Gastroesophageal sphincter (tissue), 4 donors: Measurements from ENCODE around the gene ERCC6L2. TPM values are rescaled to one million over a fixed set of nuclear protein-coding genes. Genes with fewer than 3 reads are reported as not detected.

Experiments
- ATAC-seq: fragments of 150-250 bp; one replicate; pipeline ENCODE4 v1.9.1; 2016; ENCODE audit warnings: mild to moderate bottlenecking, moderate library complexity
- H3K27ac ChIP-seq, 4 donors: fragments of 200-600 bp; sonication (generic) in 3 of 4; 1 replicate in 3 of 4; 2 replicates in 1 of 4; pipeline ENCODE4 v1.5.1; 2016 to 2019
- H3K27me3 ChIP-seq: fragments of 200-600 bp; sonication (generic); one replicate; pipeline ENCODE4 v1.5.1; 2019
- H3K36me3 ChIP-seq, 2 donors: fragments of 200-600 bp; sonication (generic); one replicate each; pipeline ENCODE4 v1.5.1; 2019; ENCODE audit warnings: control low read depth in 1 of 2
- H3K4me1 ChIP-seq, 3 donors: fragments of 200-600 bp; sonication (generic); 1 replicate in 2 of 3; 2 replicates in 1 of 3; pipeline ENCODE4 v1.5.1; 2016 to 2019; ENCODE audit warnings: control low read depth in 2 of 3
- H3K4me3 ChIP-seq, 2 donors: fragments of 200-600 bp; sonication (generic); one replicate each; pipeline ENCODE4 v1.5.1; 2019; ENCODE audit warnings: mild to moderate bottlenecking in 1 of 2, moderate library complexity in 1 of 2
- H3K9me3 ChIP-seq, 3 donors: fragments of 200-600 bp; sonication (generic); one replicate each; pipeline ENCODE4 v1.5.1; 2017 to 2019; ENCODE audit warnings: control low read depth in 2 of 3
- EP300 ChIP-seq: sonication (generic); formaldehyde crosslinking; IDR thresholded peaks from one replicate; pipeline ENCODE4 v1.6.1; 2017; ENCODE audit warnings: antibody characterized with exemption, mild to moderate bottlenecking
- POLR2A ChIP-seq, 2 donors: fragments of 450-650 bp; IDR thresholded peaks; one replicate each; pipeline ENCODE4 v1.6.1; 2017; ENCODE audit warnings: antibody characterized with exemption in 2 of 2, mild to moderate bottlenecking in 2 of 2, moderate library complexity in 1 of 2
- POLR2AphosphoS5 ChIP-seq: sonication (generic); formaldehyde crosslinking; IDR thresholded peaks from one replicate; pipeline ENCODE4 v1.6.1; 2017; ENCODE audit warnings: antibody characterized with exemption
- WGBS, 2 donors: methylation state at CpG; one replicate each; pipeline ENCODE4 v1.1.5; 2018; ENCODE audit warnings: low coverage in 1 of 2; 5-methylcytosine and 5-hydroxymethylcytosine counted together
- total RNA-seq, 4 donors: library from RNA; depleted of rRNA; stranded (reverse); fragments of >200 nt; gene quantifications; one replicate each; pipeline ENCODE4 v1.1.0, GENCODE V29; 2016
- TF ChIP-seq, protein P1 (sequence below), 4 experiments: fragments of 200-600 bp in 2 of 4; fragments of 450-650 bp in 2 of 4; sonication (generic) in 1 of 4; IDR thresholded peaks; one replicate each; pipeline ENCODE4 v1.5.1; 2017 to 2019; ENCODE audit warnings: antibody characterized with exemption in 4 of 4, mild to moderate bottlenecking in 2 of 4, moderate library complexity in 2 of 4

Gene ERCC6L2
- total RNA-seq, 4 donors from 2014 or later: 70.0 to 137 (median 113) TPM

DNA sequence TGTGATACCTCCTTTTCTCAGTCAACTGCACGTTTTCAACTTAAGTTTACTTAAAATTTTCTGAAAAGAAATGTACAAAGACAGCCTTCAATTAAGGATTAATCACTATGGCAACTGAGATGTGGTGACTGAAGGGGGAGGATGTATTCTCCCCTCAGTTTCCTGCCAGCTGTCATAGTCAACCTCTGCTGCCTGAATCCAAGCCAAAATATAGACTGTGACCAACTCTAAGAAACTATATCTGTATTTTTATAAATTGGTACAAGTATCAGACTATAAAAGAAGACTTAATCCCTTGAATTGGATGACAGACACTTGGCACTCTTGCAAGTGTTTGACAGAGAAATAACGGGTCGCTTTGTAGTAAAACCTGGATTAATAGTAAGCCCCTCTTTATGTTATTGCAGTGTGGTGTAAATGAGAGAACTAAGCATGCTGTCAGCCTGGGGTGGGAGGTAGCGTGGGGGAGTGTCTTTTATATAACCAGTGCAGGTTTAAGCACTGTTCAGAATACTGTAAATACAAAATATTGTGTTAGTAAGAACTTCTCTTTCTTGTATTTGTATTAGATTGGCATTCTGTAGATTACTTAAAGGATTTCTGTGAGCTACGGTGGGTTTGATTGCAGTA, 106.4 kb downstream of the ERCC6L2 start:
- no peak overlapping the region for H3K27ac ChIP-seq
- no peak overlapping the region for H3K4me3 ChIP-seq
- ATAC-seq: no peak
- no peaks in the 10 kb centered on the region for H3K27me3 ChIP-seq
- no peaks in the 10 kb centered on the region for H3K9me3 ChIP-seq
- 46 to 49% methylated on average over 5 of the region's 5 CpGs for WGBS, 2 donors
- peaks cover 0 to 4% (median 0%) of the 10 kb centered on the region in 3 donors for H3K4me1 ChIP-seq
- no peak for TF ChIP-seq EP300
- no peak for TF ChIP-seq POLR2A (IDR thresholded peaks at IDR 0.05)
- no peak for TF ChIP-seq POLR2AphosphoS5
- TF ChIP-seq, protein P1, sequence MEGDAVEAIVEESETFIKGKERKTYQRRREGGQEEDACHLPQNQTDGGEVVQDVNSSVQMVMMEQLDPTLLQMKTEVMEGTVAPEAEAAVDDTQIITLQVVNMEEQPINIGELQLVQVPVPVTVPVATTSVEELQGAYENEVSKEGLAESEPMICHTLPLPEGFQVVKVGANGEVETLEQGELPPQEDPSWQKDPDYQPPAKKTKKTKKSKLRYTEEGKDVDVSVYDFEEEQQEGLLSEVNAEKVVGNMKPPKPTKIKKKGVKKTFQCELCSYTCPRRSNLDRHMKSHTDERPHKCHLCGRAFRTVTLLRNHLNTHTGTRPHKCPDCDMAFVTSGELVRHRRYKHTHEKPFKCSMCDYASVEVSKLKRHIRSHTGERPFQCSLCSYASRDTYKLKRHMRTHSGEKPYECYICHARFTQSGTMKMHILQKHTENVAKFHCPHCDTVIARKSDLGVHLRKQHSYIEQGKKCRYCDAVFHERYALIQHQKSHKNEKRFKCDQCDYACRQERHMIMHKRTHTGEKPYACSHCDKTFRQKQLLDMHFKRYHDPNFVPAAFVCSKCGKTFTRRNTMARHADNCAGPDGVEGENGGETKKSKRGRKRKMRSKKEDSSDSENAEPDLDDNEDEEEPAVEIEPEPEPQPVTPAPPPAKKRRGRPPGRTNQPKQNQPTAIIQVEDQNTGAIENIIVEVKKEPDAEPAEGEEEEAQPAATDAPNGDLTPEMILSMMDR (IDR thresholded peaks at IDR 0.05): no peak
- peaks cover 0 to 48% of the 10 kb centered on the region in 2 donors for H3K36me3 ChIP-seq

DNA sequence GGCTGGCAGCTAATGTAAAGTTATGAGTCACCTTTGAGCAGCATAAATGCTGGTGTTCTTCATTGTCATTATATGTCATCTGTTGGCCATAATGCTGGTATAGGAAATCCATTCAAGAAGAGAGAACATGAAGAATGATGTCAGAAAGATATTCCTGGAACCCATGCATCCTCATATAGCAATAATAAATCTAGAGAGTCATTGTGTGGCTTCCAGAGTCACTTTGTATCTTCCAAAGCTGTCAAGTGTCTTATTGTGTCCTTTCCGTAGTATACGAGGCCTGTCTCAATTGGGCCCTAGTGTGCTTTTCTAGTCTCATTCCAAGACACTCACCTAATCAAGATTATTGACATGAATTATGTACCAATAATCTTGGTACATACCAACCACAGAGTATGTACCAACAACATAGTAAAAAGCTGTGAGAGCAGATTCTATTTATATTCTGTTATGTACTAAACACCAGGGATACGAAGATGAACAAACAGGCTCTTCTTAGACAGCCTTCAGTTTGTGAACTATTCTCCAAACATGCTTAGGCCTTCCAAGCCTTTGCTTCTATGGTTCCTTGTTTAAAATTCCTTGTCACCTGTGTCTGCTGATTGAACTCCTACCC, 110.1 kb downstream of the ERCC6L2 start:
- Histone ChIP-seq H3K27ac (no peak overlapping the region), H3K36me3 (peaks cover 0 to 44% of the 10 kb centered on the region in 2 donors), H3K4me3 (no peak overlapping the region), H3K9me3 (no peaks in the 10 kb centered on the region), H3K27me3 (no peaks in the 10 kb centered on the region), H3K4me1 (no peaks in the 10 kb centered on the region)
- WGBS, 2 donors: 70 to 90% methylated on average over 2 to 3 of the region's 3 CpGs
- ATAC-seq: no peak
- TF ChIP-seq EP300: no peak
- TF ChIP-seq POLR2A (IDR thresholded peaks at IDR 0.05): no peak
- no peak for TF ChIP-seq POLR2AphosphoS5
- TF ChIP-seq, protein P1 (IDR thresholded peaks at IDR 0.05): no peak

DNA sequence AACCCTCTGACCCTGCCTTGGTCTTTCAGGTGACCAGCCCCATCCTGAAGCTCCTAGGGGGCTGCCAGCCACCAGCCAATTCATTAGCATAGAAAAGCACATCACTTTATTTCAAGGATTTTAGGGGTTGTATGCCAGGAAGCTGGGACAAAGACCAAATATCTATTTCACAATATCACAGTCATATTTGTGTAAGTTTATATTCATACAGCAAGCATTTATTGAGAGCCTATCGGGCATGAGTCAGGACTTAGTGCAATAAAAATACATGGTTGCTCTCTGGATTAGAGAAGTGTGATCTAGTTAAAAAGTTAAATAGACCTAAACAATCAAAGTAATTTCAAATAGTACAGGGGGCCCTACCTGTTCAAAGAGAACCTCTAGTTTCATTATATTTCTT, 113.8 kb downstream of the ERCC6L2 start:
- peaks cover 0 to 56% of the 10 kb centered on the region in 2 donors for H3K36me3 ChIP-seq
- no peak for ATAC-seq
- H3K4me3 ChIP-seq: no peak overlapping the region
- no peak overlapping the region for H3K27ac ChIP-seq
- H3K4me1 ChIP-seq: no peaks in the 10 kb centered on the region
- H3K27me3 ChIP-seq: no peaks in the 10 kb centered on the region
- TF ChIP-seq POLR2AphosphoS5 (no peak), EP300 (no peak), POLR2A (IDR thresholded peaks at IDR 0.05) (no peak)
- TF ChIP-seq, protein P1 (IDR thresholded peaks at IDR 0.05): no peak
- no peaks in the 10 kb centered on the region for H3K9me3 ChIP-seq
- WGBS, 2 donors: 94 to 100% methylated on average over 1 of the region's 1 CpG

DNA sequence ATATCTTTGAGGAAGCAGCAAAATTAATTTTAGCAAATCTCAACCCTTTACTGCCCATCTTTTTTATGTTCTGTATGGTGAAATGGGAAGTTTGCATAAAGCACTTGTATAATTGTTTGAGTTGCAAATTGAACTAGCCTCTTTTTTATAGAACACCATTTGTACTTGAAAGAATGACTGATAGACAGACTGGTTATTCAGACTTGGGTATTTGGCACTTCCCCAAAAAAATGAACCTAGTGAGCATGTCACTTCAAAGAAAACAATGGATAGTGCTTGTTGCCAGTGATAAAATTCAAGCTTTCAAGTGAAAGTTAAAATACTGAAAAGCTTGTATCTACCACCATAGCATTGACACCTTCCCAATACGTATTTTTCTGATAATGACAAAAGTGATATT, 115.8 kb downstream of the ERCC6L2 start:
- no peak for ATAC-seq
- H3K4me1 ChIP-seq: no peaks in the 10 kb centered on the region
- TF ChIP-seq POLR2AphosphoS5 (no peak), EP300 (no peak), POLR2A (IDR thresholded peaks at IDR 0.05) (no peak)
- TF ChIP-seq, protein P1 (IDR thresholded peaks at IDR 0.05): no peak
- H3K4me3 ChIP-seq: no peak overlapping the region
- 95 to 100% methylated on average over 1 of the region's 1 CpG for WGBS, 2 donors
- H3K9me3 ChIP-seq: no peaks in the 10 kb centered on the region
- H3K36me3 ChIP-seq: peaks cover 0 to 54% of the 10 kb centered on the region in 2 donors
- H3K27ac ChIP-seq: no peak overlapping the region
- H3K27me3 ChIP-seq: no peaks in the 10 kb centered on the region

DNA sequence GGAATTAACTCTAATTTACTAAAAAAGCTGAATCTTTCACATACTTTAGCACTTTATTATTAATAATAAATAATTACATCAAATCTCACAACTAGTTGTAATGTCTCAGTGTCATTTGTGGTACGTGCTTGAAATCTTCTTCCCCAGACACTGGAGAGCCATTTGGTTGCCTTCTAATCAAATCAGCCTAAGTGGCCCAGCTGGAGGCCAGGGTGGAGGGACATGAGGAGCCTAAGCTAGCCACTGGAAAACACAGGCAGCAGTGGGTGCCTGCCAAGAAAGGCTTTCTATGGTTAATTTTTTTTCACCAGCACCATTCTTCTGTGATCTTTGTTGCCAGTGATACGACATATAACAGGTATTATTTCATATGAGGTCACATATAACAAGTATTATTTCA, 117.0 kb downstream of the ERCC6L2 start:
- no peak overlapping the region for H3K27ac ChIP-seq
- peaks cover 0 to 44% of the 10 kb centered on the region in 2 donors for H3K36me3 ChIP-seq
- TF ChIP-seq POLR2AphosphoS5 (no peak), EP300 (no peak), POLR2A (IDR thresholded peaks at IDR 0.05) (no peak)
- TF ChIP-seq, protein P1 (IDR thresholded peaks at IDR 0.05): no peak
- no peaks in the 10 kb centered on the region for H3K27me3 ChIP-seq
- WGBS, 2 donors: 91 to 100% methylated on average over 2 of the region's 2 CpGs
- H3K4me1 ChIP-seq: no peaks in the 10 kb centered on the region
- ATAC-seq: no peak
- no peak overlapping the region for H3K4me3 ChIP-seq
- H3K9me3 ChIP-seq: no peaks in the 10 kb centered on the region
